ENCODE results near the gene EIF4G3. TPM values are rescaled to one million over a fixed set of nuclear protein-coding genes. Genes with fewer than 3 reads are reported as not detected.

The EIF4G3 gene
- total RNA-seq, 1 experiment from 2014 or later, result 87.6 TPM

- no peaks in the 10 kb centered on the region for H3K9me3 Mint-ChIP-seq (ENCODE audit: unreplicated experiment)
- intact Hi-C loops (cut with micrococcal nuclease), result no loop called here
These were observed 139.6 kb downstream of the EIF4G3 start for GRCh38 chr1:21037091-21037490.

GRCh38 chr1:21035794-21036193, 140.9 kb downstream of the EIF4G3 start:
- no peak overlapping the region for H3K4me3 Mint-ChIP-seq (ENCODE audit: unreplicated experiment)

More at GRCh38 chr1:21037091-21037490, 139.6 kb downstream of the EIF4G3 start:
- ChIA-PET POLR2A (interaction anchor here (0.6 kb wide), 1 partner anchor 49 kb away, joined by 3 read pairs; no protein-coding TSS in a partner anchor), CTCF (interaction anchor here (0.6 to 0.7 kb wide), 2 partner anchors 22 to 101 kb away, joined by 3 to 8 read pairs; no protein-coding TSS in a partner anchor)
- peaks cover 6% of the 10 kb centered on the region for H3K36me3 Mint-ChIP-seq (ENCODE audit: insufficient read depth, unreplicated experiment)
- no peak overlapping the region for H3K27ac Mint-ChIP-seq (ENCODE audit: low read depth, unreplicated experiment)
- H3K27me3 Mint-ChIP-seq (ENCODE audit: insufficient read depth, unreplicated experiment), result no peaks in the 10 kb centered on the region
- H3K4me1 Mint-ChIP-seq (ENCODE audit: insufficient read depth, unreplicated experiment), result peaks cover 9% of the 10 kb centered on the region
- no peak for DNase-seq (ENCODE audit: unreplicated experiment)
- BruUV-seq (replicated peaks), result no TSS peak
- no peak for TF ChIP-seq CTCF (IDR thresholded peaks at IDR 0.05; ENCODE audit: unreplicated experiment)
- no peak overlapping the region for H3K4me3 Mint-ChIP-seq (ENCODE audit: unreplicated experiment)

GRCh38 chr1:21034725-21035628, 141.7 kb downstream of the EIF4G3 start:
- Mint-ChIP-seq H3K36me3 (ENCODE audit: insufficient read depth, unreplicated experiment) (peaks cover 13% of the 10 kb centered on the region), H3K4me3 (ENCODE audit: unreplicated experiment) (no peak overlapping the region), H3K9me3 (ENCODE audit: unreplicated experiment) (no peaks in the 10 kb centered on the region), H3K27ac (ENCODE audit: low read depth, unreplicated experiment) (no peak overlapping the region), H3K4me1 (ENCODE audit: insufficient read depth, unreplicated experiment) (peaks cover 6% of the 10 kb centered on the region), H3K27me3 (ENCODE audit: insufficient read depth, unreplicated experiment) (no peaks in the 10 kb centered on the region)
- ChIA-PET CTCF (no interaction called here), POLR2A (interaction anchor here (1.4 kb wide), 1 partner anchor 8 kb away, joined by 3 read pairs; no protein-coding TSS in a partner anchor)
- no peak for TF ChIP-seq CTCF (IDR thresholded peaks at IDR 0.05; ENCODE audit: unreplicated experiment)
- no TSS peak for BruUV-seq (replicated peaks)
- no peak for DNase-seq (ENCODE audit: unreplicated experiment)
- intact Hi-C loops (cut with micrococcal nuclease), result no loop called here

More at GRCh38 chr1:21035794-21036193, 140.9 kb downstream of the EIF4G3 start:
- ChIA-PET CTCF (interaction anchor here (0.7 kb wide), 1 partner anchor 164 kb away, joined by 3 read pairs; no protein-coding TSS in a partner anchor), POLR2A (no interaction called here)
- H3K9me3 Mint-ChIP-seq (ENCODE audit: unreplicated experiment), result no peaks in the 10 kb centered on the region
- BruUV-seq (replicated peaks), result no TSS peak
- no peaks in the 10 kb centered on the region for H3K27me3 Mint-ChIP-seq (ENCODE audit: insufficient read depth, unreplicated experiment)
- H3K36me3 Mint-ChIP-seq (ENCODE audit: insufficient read depth, unreplicated experiment), result peaks cover 6% of the 10 kb centered on the region
- intact Hi-C loops (cut with micrococcal nuclease), result no loop called here
- H3K27ac Mint-ChIP-seq (ENCODE audit: low read depth, unreplicated experiment), result no peak overlapping the region
- no peak for DNase-seq (ENCODE audit: unreplicated experiment)
- H3K4me1 Mint-ChIP-seq (ENCODE audit: insufficient read depth, unreplicated experiment), result peaks cover 6% of the 10 kb centered on the region
- no peak for TF ChIP-seq CTCF (IDR thresholded peaks at IDR 0.05; ENCODE audit: unreplicated experiment)

- CTCF ChIA-PET, result no interaction called here
- peaks cover 4% of the 10 kb centered on the region for H3K4me1 Mint-ChIP-seq (ENCODE audit: insufficient read depth, unreplicated experiment)
- BruUV-seq (replicated peaks), result no TSS peak
These were observed 144.0 kb downstream of the EIF4G3 start for GRCh38 chr1:21032741-21033140.

More at GRCh38 chr1:21032741-21033140, 144.0 kb downstream of the EIF4G3 start:
- POLR2A ChIA-PET, result interaction anchor here (1.2 kb wide), 1 partner anchor 12 kb away, joined by 3 read pairs; no protein-coding TSS in a partner anchor
- intact Hi-C loops (cut with micrococcal nuclease), result no loop called here
- no peak for DNase-seq (ENCODE audit: unreplicated experiment)
- Mint-ChIP-seq H3K4me3 (ENCODE audit: unreplicated experiment) (no peak overlapping the region), H3K27ac (ENCODE audit: low read depth, unreplicated experiment) (no peak overlapping the region), H3K9me3 (ENCODE audit: unreplicated experiment) (no peaks in the 10 kb centered on the region), H3K36me3 (ENCODE audit: insufficient read depth, unreplicated experiment) (peaks cover 22% of the 10 kb centered on the region), H3K27me3 (ENCODE audit: insufficient read depth, unreplicated experiment) (no peaks in the 10 kb centered on the region)
- no peak for TF ChIP-seq CTCF (IDR thresholded peaks at IDR 0.05; ENCODE audit: unreplicated experiment)

All from MCF 10A (cell line).